ENCODE data around the gene FGFR1OP2. TPM values are rescaled to one million over a fixed set of nuclear protein-coding genes. Genes with fewer than 3 reads are reported as not detected.

FGFR1OP2 gene
- total RNA-seq, 4 donors from 2014 or later: 43.8 to 56.4 (median 45.9) TPM

GRCh38 chr12:26936559-26937442 is 1.5 kb upstream of the FGFR1OP2 start:
- intact Hi-C loops (cut with DNase I; ENCODE audit: low total_unique reads) (loop anchor here (5.0 to 10.0 kb wide), 2 partner anchors 588 to 1256 kb away; partner anchors contain the start of genes CCDC91 and PPFIBP1), in situ Hi-C loops (cut with MboI; ENCODE audit: low sequenced_read_pairs in 4 of 4) (loop anchor here in 2 of 4 donors (5.0 to 10.0 kb wide), 2 partner anchors 76 to 88 kb away; partner anchors contain the start of genes MED21 (in 1 of the 2) and TM7SF3 (in 1 of the 2))
- no peak for DNase-seq
- Histone ChIP-seq H3K9me3 (no peaks in the 10 kb centered on the region), H3K36me3 (peaks cover 0 to 4% of the 10 kb centered on the region in 2 donors), H3K27ac (peak overlapping the region; percentile 94 to 97 (median 96)), H3K4me1 (peaks cover 55 to 58% of the 10 kb centered on the region in 2 donors), H3K4me3 (peak overlapping the region; percentile 68 to 99 (median 90)), H3K27me3 (no peaks in the 10 kb centered on the region)
- TF ChIP-seq POLR2A (IDR thresholded peaks at IDR 0.05) (no peak), CTCF (IDR thresholded peaks at IDR 0.05 in 4 of 5, conservative IDR thresholded peaks at IDR 0.05 in 1 of 5) (no peak)
- ATAC-seq: no peak

- in situ Hi-C loops (cut with MboI; ENCODE audit: low sequenced_read_pairs in 4 of 4) (loop anchor here in 2 of 4 donors (5.0 to 10.0 kb wide), 2 partner anchors 75 to 87 kb away; partner anchors contain the start of genes MED21 (in 1 of the 2) and TM7SF3 (in 1 of the 2)), intact Hi-C loops (cut with DNase I; ENCODE audit: low total_unique reads) (loop anchor here (5.0 to 10.0 kb wide), 2 partner anchors 587 to 1255 kb away; partner anchors contain the start of genes CCDC91 and PPFIBP1)
- Histone ChIP-seq H3K27ac (peak overlapping the region; percentile 94 to 97 (median 96)), H3K9me3 (no peaks in the 10 kb centered on the region), H3K4me3 (peak overlapping the region; percentile 68 to 99 (median 90)), H3K4me1 (peaks cover 57 to 63% of the 10 kb centered on the region in 2 donors), H3K36me3 (no peaks in the 10 kb centered on the region), H3K27me3 (no peaks in the 10 kb centered on the region)
- TF ChIP-seq POLR2A (IDR thresholded peaks at IDR 0.05) (no peak), CTCF (IDR thresholded peaks at IDR 0.05 in 4 of 5, conservative IDR thresholded peaks at IDR 0.05 in 1 of 5) (no peak)
- ATAC-seq (no peak), DNase-seq (no peak)
These were observed 817 bp upstream of the FGFR1OP2 start for GRCh38 chr12:26937443-26937862.

- H3K9me3 ChIP-seq: no peaks in the 10 kb centered on the region
- in situ Hi-C loops (cut with MboI; ENCODE audit: low sequenced_read_pairs in 4 of 4) (loop anchor here in 2 of 4 donors (5.0 to 10.0 kb wide), 2 partner anchors 74 to 86 kb away; partner anchors contain the start of genes MED21 (in 1 of the 2) and TM7SF3 (in 1 of the 2)), intact Hi-C loops (cut with DNase I; ENCODE audit: low total_unique reads) (loop anchor here (1.0 to 10.0 kb wide), 4 partner anchors 76 to 1254 kb away; partner anchors contain the start of genes CCDC91, ITPR2, PPFIBP1 and TM7SF3)
- no peaks in the 10 kb centered on the region for H3K36me3 ChIP-seq
- H3K4me1 ChIP-seq: peaks cover 57 to 75% of the 10 kb centered on the region in 2 donors
- peak; percentile 31 for ATAC-seq
- no peak for DNase-seq
- peak overlapping the region; percentile 68 to 99 (median 90) for H3K4me3 ChIP-seq
- no peak for TF ChIP-seq POLR2A (IDR thresholded peaks at IDR 0.05)
- no peak for TF ChIP-seq CTCF (IDR thresholded peaks at IDR 0.05 in 4 of 5, conservative IDR thresholded peaks at IDR 0.05 in 1 of 5)
- no peaks in the 10 kb centered on the region for H3K27me3 ChIP-seq
- H3K27ac ChIP-seq: peak overlapping the region; percentile 94 to 97 (median 96)
These were observed 412 bp downstream of the FGFR1OP2 start for GRCh38 chr12:26938701-26939062.

- no peak for ATAC-seq
- intact Hi-C loops (cut with DNase I; ENCODE audit: low total_unique reads): loop anchor here (2.0 to 10.0 kb wide), 3 partner anchors 107 to 1253 kb away; partner anchors contain the start of genes CCDC91, ITPR2 and PPFIBP1
- H3K27ac ChIP-seq: peak overlapping the region; percentile 94 to 97 (median 96)
- H3K4me3 ChIP-seq: peak overlapping the region; percentile 68 to 99 (median 90)
- peaks cover 57 to 76% of the 10 kb centered on the region in 2 donors for H3K4me1 ChIP-seq
- in situ Hi-C loops (cut with MboI; ENCODE audit: low sequenced_read_pairs in 4 of 4): loop anchor here in 2 of 4 donors (5.0 to 10.0 kb wide), 2 partner anchors 73 to 85 kb away; partner anchors contain the start of genes MED21 (in 1 of the 2) and TM7SF3 (in 1 of the 2)
- H3K36me3 ChIP-seq: no peaks in the 10 kb centered on the region
- H3K27me3 ChIP-seq: no peaks in the 10 kb centered on the region
- no peak for DNase-seq
- TF ChIP-seq POLR2A (IDR thresholded peaks at IDR 0.05) (no peak), CTCF (IDR thresholded peaks at IDR 0.05 in 4 of 5, conservative IDR thresholded peaks at IDR 0.05 in 1 of 5) (no peak)
- no peaks in the 10 kb centered on the region for H3K9me3 ChIP-seq
These were observed 1.0 kb downstream of the FGFR1OP2 start for GRCh38 chr12:26939192-26939832.

Measured in gastrocnemius medialis (tissue), 4 donors.